LNCaP clone FGC (cell line): ENCODE data around the gene TRAP1.

Experiments used
- DNase-seq: peaks from one replicate; pipeline ENCODE4 v3.0.0-alpha.2; 2011; ENCODE audit warnings: low read depth
- H3K4me3 ChIP-seq: 2 replicates; pipeline ENCODE4 v1.5.1; 2011; ENCODE audit warnings: mild to moderate bottlenecking, low read depth, low read length, control low read depth
- TF ChIP-seq, protein P1 (sequence below): IDR thresholded peaks from 2 replicates; pipeline ENCODE4 v1.5.1; 2012; ENCODE audit warnings: mild to moderate bottlenecking; ENCODE audit not compliant: control insufficient read depth, insufficient read depth; ENCODE audit errors: extremely low read depth

TRAP1 gene

DNA sequence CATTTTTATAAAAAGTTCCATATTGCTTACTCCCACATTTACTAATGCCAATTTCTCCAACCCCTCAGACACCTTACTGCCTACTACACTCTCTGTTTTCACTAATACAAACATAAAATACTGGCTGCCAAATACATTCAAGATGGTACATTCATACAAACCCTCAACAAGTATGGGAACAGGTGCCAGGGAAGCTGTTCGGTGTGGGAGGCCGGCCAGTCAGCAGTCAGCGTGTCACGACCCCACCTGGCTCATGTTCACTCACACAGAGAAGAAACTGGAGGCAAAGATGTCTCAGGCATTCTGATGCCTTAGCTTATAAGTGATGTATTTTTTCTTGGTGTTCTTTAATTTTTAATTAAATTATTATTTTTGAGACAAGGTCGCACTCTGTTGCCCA lies 42.4 kb upstream of the TRAP1 start:
- no peak for DNase-seq
- no peak overlapping the region for H3K4me3 ChIP-seq
- TF ChIP-seq, protein P1, sequence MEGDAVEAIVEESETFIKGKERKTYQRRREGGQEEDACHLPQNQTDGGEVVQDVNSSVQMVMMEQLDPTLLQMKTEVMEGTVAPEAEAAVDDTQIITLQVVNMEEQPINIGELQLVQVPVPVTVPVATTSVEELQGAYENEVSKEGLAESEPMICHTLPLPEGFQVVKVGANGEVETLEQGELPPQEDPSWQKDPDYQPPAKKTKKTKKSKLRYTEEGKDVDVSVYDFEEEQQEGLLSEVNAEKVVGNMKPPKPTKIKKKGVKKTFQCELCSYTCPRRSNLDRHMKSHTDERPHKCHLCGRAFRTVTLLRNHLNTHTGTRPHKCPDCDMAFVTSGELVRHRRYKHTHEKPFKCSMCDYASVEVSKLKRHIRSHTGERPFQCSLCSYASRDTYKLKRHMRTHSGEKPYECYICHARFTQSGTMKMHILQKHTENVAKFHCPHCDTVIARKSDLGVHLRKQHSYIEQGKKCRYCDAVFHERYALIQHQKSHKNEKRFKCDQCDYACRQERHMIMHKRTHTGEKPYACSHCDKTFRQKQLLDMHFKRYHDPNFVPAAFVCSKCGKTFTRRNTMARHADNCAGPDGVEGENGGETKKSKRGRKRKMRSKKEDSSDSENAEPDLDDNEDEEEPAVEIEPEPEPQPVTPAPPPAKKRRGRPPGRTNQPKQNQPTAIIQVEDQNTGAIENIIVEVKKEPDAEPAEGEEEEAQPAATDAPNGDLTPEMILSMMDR: no peak

DNA sequence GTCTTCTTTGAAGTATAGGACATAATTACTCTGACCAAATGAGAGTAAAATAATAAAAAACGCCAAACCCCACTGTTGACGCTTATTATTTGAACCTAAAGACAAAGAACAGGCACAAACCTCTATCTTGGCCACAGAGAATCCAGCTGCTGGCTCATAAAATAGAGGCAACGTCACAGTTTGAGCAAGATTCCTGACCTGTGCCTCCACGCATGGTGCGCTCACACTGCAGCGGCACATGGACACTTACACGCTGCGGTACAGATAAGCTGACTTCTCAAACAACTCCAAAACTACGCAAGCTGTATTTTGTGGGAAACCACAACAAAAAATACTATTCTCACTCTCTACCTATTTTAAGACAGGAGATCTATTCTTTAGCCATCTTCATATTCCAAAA lies 38.8 kb upstream of the TRAP1 start:
- DNase-seq: no peak
- TF ChIP-seq, protein P1: no peak
- H3K4me3 ChIP-seq: no peak overlapping the region

DNA sequence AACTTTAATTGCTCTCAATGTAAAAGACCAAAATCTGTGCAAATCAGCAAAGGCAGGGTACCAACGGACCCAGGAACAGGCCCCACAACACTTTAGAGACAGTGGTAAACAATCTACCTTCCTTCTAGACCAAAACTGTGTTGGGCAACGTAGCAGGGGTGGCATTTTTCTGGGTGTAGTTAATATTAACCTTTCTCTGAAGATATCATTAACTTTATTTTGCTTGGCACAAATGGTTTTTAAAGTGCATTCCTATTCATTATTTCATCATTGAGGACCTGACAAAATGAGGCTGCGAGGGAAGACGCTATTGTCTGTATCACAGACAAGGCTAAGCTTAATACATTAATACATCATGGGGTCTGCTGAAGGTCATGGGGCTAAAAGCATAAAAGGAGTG lies 37.9 kb upstream of the TRAP1 start:
- TF ChIP-seq, protein P1: no peak
- no peak overlapping the region for H3K4me3 ChIP-seq
- DNase-seq: no peak

DNA sequence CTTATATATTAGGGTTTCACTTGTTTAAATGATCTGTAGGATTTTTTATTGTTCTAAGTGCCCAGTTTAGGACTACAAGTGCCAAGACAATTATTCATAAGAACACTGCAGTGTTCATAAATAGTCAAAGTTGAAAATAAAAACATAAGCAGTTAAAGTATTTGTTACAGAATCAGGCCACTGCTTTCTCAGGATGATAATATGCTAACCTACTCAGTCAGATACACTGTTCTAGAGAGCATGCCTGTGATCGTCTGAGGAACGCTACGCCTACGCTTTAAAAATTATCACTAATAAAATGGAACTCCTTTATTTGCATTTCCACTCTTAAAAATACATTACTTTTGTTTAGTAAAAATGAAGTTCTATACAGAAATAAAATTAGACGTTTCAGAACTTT lies 37.4 kb upstream of the TRAP1 start:
- TF ChIP-seq, protein P1: no peak
- DNase-seq: no peak
- H3K4me3 ChIP-seq: no peak overlapping the region

DNA sequence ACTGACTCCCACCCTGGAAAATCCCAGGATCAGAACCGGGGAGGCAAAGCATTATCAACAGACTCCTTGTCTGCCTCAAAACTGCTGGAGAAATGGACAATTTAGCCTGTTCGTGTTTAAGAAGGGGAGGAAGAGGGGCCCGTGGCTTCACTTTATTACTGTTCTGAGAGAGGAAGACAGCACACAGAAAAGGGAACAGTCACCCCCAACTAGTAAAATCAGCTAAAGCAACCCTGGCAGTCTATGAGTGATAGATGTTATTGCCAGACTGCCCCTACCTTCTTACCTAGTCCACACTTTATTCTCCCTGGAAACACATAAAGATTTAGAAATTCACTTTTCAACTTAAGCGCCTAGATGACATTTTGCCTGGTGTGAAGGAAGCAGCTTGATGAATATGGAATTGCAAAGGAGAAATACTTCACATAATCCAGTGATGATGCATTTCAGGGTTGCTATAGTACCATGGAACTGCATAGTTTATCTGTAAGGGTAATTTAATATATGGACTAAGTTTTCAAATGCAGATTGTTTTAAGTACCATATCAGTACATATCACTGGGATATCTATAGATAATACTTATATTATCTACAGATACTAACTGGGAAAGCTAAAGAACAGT lies 36.9 kb upstream of the TRAP1 start:
- no peak overlapping the region for H3K4me3 ChIP-seq
- no peak for DNase-seq
- TF ChIP-seq, protein P1: no peak

DNA sequence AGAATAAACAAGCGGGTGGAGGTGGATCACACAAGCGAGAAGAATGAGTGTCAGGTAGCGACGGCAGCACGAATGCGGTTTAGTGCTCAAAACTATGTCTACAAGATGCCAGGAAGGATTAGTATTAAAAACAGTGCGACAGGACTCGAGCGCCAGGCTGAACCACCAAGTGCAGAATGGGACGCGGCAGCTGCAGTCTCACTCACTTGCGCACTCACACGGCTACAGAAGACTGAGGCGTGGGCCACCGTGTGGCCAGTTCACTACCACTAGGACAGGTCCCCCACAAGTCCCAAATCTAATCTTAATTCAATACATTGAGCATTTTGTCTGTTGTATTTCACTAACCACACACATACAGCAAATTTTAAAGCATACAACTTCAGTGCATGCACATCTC lies 35.7 kb upstream of the TRAP1 start:
- TF ChIP-seq, protein P1: no peak
- DNase-seq: no peak

DNA sequence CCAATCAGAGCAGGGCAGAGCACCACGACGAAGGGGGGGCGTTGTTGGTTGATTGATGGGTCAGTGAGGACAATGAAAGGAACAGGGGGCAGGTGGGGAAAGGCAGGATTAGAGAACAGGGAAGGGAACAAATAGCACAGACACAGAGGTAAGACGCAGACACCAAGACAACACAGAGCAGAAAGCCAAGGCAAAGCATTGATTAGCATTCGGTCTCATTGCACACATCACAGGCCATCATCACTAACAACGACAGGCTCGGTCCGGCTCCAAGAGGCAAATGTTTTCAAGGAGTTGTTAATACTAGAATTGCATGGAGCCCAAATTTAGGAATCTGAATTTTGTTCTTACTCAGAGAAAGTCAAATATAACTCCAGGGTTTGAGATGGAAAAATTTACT lies 34.6 kb upstream of the TRAP1 start:
- TF ChIP-seq, protein P1: no peak
- no peak for DNase-seq
- no peak overlapping the region for H3K4me3 ChIP-seq

More for the DNA sequence above, 35.7 kb upstream of the TRAP1 start:
- no peak overlapping the region for H3K4me3 ChIP-seq
